Myocyte (in vitro differentiated cells): Measurements from ENCODE around the gene YPEL1. TPM values are rescaled to one million over a fixed set of nuclear protein-coding genes. Genes with fewer than 3 reads are reported as not detected.

Source experiments
- DNase-seq: peaks from one replicate; pipeline ENCODE4 v3.0.0-alpha.2; 2012; ENCODE audit warnings: low read depth
- polyA plus RNA-seq: library from polyadenylated mRNA; unstranded; fragments of >200 nt; gene quantifications from one replicate; pipeline ENCODE4 v1.2.1, GENCODE V29; 2012; ENCODE audit warnings: missing spikeins
- total RNA-seq: library from RNA; depleted of rRNA; stranded (reverse); fragments of >200 nt; gene quantifications from 2 replicates; pipeline ENCODE4 v1.2.3, GENCODE V29; 2014

The YPEL1 gene, protein sequence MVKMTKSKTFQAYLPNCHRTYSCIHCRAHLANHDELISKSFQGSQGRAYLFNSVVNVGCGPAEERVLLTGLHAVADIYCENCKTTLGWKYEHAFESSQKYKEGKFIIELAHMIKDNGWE
- 2.6 and 7.8 TPM in 2 replicates for total RNA-seq
- 2.5 TPM for polyA plus RNA-seq

DNA sequence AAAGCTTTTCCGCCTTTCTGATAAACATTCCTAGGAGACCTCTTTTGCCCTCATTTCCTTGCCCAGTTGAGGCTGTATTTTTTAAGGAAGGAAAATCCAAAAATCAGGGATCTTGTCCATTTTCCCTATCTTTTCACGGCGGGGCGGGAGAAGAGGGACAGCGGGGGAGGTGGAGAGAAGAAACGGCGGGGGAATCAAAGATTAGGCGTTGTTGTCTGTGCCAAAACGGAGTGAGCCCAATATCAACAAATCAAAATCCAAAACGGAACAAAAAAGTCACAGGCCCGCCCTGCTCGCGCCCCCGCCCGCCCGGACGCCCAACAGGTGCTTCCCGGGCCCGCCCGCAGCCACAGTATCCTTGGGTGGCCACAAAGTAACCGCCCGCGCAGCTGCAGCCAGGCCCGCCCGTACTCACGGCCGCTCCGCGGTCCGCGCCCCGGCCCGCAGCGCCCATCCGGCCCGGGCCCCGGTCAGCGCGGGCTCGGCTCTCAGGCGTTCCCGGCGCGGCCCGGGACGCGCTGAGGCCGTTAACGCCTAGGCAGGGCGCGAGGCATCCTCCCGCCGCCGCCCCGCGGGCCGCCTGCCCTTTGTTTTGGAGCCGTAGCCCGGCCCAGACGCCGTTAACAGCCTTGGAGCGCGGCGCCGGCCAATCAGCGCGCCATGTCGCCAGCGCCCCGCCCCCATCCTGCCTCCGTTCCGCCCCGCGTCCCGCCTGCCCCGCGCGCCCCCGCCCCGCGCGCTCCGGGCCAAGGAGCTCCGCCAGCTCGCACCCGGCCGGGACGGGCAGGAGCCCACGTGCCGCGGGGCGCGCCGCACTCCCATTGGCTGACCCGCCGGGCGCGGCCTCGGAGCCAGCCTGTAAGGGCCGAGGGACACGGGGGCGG is at the start of gene YPEL1:
YPEL1 (minus strand) TSS at position 595 of the 884 bp plus-strand sequence. CDS start 25,050 bp downstream, outside the sequence.
- peak; percentile 96 for DNase-seq

DNA sequence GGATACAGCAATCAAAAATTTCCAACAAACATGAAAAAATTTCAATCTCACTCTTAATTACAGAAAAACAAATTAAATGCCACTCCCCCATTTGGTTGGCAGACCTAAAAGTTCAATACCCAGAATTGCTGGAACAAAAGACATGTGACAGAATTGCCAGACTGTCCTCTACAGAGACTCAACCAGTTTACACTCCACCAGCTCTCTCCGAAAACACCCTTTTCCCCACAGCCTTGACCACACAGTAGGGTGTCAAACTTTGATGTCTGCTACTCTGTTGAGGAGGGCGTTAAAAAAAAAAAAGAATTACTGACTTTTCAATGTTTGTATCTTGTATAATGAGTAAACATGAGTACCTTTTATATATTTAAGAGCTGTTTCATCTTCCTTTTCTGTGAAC is 44.7 kb upstream of the YPEL1 start:
- DNase-seq: no peak

DNA sequence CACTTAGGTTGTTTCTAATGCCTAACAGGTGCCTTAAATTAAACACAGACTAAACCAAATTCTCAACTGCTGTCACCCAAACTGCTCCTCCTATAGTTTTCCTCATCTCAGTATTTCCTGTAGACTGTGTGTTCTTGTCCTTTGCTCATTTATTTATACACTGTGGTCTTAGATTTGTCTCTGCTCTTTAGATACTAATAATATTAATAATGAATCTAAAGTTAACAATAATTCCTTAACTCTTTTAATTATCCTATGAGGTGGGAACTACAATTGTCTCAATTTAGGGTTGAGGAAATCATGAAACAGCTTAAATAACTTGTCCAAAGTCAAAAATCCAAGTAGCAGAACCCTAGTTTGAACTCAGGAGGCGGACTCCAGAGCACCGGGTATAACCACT is 43.9 kb upstream of the YPEL1 start:
- no peak for DNase-seq

DNA sequence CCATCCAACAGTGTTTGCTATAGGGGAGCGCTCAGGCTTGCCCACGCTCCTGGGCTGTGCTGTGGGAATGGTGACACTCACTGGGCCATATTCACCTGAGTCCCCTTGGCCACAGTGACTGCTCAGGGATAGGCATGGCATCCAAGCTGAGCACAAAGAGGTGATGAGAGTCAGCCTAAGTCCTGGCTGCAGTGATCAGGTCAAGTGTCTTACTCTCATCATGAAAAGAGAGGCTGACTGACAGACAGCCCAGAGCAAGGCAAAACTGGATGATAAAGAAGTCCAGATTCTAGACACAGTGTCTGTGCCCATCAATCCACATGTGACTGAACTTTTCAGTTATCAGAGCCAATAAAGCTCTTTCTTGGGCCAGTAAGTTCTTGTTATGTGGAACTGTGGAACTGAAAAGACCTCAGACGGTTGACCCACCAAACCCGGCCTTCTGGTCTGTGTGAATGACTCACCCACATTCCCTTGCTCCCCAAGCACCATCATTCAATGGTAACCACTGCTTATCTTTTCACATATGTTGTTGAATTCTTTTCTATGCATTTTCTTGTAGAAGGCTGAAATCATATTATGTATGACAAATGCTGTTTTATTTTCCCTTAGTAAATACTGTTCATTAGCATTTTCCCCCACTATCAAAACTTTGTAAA is 43.2 kb upstream of the YPEL1 start:
- DNase-seq: peak; percentile 73

DNA sequence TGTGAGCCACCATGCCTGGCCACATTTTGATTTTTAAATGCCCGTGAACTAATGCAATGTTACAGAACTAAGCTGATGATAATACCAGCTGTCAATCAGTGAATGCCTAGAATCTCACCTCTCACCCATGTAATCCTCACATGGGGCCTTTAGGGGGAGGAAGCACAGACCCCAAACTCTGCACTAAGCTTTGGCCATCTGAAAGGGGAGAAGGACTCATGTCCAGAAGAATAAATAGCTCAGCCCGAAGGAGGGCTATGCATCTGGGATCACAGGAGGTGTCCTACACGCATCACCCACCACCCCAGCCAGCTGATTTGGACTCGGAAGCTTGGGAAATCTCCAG is 36.0 kb upstream of the YPEL1 start:
- no peak for DNase-seq

DNA sequence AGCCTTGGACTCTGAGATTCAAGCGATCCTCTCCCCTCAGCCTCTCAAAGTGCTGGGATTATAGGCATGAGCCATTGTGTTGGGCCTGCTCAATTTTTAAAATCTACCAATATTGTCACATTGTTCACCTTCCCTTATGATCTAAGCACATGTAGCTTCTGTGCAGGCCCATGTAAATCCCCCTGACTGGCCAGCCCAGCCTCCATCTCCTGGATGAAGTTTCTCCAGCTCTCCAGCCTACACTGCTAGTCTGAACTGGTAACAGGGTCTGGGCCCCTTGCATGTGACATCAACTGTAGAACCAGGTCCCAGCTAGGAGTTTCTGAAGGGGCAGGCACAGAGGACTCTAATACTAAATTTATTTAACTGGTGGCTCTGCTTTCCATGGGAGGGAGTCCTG is 32.8 kb upstream of the YPEL1 start:
- DNase-seq: no peak

DNA sequence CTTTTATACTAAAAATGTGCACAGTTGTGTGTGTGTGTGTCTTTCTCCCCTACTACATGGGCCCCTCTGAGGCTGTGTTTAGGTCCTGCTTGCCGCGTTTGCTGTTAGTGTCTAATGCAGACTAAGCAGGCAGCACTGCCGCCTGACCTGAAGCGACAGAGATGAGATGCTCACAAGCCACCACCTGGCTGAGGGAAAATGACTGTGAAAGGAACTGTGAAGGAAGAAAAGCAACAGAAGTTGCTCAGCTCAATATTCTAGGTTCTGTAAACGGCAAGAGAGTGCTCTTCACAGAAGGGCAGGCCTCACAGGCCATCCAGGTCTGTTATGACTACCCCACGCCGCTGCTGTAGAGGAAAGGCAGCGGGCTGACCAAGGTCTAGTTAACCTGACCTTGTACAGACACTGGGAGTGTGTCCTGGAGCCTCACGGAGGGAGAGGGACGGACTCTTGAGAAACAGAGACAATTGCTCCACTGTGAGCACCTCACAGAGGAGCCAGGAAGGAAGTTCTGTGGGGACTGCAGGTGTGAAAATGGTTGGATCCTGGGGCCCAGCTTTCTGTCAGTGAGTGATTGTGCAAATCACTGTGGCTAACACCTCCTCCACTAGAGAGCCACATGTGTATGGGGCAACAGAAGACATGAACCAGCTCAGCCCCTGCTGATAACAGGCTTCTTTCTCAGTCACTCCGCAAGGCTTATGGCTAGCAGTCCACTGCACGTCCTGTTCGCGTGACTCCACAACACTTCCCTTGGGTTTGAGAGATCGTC is 31.3 kb upstream of the YPEL1 start:
- no peak for DNase-seq

DNA sequence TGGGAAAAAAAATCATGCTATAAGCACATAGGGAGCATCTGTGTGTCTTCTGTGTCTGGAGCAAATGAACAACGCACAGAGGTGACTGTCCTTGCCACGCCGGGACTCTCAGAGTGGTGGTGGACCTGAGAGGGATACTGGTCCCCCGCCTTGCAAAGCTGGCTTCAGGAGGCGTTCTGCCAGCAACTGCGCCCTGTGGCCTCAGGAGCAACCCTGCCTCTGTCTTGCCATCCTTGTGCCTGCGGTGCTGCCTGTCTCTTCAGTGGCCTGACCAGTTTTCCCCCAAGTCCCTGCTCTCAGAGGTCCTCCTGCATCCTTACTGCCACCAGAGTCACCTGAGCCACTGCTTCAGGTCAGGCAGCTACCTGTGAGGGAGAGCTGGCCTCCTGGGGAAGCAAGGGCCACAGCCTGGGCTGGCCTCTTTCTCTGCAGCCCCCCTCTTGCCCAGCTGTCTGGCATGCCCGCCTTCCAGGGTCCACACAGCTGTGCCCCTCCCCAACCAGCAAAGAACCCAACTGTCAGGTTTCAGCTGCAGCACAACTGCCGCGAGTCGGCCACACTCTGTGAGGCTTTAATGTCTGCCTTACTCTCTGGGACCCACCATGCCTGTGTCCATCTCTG is 30.4 kb upstream of the YPEL1 start:
- no peak for DNase-seq

DNA sequence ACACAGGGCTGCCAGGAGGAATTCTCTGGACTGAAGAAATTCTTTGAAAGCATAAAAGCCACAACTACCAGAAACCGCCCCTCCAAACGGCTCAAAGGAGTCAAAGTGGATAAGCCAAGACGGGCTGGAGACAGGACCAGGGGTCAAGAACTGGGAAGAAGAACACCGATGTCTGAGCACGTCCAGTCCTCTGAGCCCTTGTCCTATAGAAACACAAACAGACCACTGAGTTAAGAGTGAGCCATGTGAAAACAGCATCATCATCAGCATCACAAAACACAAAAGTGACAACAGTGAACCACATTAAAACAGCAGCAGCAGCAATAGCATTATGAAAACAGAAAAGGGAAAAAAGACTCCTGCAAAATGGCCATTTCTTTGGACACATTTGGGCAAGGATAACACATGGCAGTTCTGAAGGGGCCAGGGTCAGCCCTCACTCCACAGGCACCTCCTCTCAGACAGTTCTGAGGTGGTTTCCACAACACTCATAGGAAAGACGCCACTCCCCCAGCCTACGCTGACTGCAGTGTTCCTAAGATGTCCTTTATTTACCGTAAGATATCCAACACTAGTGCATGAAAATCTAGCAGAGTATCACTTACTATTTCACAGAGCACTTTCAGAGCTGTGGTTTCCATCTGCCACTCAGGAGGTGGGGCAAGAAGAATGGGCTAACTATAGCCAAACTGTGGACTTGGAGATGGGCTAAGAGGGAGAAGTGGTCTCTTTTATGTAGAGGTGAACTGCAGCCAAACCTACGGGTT is 28.6 kb upstream of the YPEL1 start:
- DNase-seq: no peak

DNA sequence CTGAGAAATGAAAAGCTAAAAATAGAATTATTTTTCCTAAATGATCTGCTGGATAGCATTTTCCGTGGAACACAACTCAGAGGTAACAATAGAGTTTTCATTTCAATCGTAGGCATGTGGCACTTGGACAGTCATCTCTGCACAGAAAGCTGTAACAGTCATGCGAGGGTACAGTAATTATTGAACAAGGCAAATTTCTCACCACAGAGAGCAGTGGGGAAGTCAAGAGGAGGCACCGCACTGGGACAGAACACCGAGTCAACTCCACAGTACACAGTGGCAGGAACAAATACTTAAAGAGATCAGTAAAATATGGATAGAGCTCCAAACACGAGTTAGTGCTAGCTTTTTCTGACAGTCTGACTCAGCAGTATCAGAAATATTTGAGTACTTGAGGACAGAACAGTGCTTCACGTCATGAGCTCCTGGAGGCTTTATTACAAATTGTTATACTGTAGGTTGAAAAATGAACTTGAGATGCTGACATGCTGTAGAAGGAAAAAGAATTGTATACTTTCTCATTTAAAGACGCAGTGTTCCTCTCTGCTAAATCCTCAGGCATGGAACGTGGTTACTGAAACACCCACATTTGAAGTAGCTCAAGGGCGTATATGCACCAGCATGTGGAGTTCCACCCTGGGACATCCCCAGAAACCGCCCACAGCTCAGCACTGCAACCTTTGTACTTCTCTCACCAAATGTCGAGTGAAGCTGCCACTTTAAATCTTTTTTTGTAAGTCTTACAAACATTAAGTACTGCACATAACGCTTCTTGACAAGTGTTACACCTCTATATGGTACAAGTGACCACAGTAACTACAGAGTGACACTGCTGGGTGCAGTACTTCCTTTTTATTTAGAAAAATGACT is 27.4 kb upstream of the YPEL1 start:
- peak; percentile 34 for DNase-seq

DNA sequence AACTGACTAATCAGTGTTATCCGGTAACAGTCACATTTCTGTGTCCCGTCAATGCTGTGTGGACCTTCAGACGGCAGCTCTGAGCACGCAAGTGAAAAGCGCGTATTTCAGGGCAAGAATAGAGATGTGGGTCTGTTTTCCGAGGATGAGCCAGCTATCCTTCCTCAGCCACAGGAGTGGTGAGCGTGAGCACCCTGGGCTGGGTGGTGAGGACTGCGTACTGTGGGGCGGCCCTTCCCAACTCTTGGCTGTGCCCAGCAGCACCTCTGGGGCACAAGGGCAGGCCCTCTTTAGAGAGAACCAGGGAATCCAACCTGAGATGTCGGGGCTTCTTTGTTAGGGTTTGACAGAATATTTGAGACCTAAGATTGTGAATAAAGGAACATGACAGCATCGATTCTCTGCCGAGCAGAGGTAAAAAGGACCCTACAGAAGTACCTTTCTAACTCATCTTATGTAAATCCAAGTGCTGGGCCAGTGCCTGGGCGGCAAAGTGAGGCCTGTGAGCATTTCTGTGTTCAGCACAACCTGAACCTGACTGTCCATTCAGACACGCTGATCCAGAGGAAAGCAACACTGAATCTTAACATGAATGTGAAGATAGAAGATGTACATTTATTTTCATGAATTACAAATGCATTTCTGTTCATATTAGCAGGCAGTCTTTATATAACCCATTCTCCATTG is 26.5 kb upstream of the YPEL1 start:
- DNase-seq: no peak

DNA sequence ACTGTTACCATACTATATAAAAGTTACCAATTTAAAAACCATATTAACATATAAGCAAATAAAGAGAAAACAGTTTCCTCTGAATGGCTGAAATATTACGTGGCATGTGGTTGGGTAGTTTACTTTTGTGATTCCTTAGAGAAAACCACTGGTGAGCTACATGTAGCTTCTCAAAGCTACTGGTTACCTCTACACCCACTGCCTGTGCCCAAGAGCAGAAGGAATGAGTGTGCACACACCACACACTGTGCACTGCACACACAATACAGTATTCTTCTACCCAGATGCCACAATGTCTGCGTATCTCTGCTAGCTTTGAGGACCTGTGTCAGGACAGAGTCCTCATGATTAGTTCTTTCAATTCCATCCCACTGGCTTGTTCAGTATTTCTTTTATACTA is 25.5 kb upstream of the YPEL1 start:
- DNase-seq: no peak

DNA sequence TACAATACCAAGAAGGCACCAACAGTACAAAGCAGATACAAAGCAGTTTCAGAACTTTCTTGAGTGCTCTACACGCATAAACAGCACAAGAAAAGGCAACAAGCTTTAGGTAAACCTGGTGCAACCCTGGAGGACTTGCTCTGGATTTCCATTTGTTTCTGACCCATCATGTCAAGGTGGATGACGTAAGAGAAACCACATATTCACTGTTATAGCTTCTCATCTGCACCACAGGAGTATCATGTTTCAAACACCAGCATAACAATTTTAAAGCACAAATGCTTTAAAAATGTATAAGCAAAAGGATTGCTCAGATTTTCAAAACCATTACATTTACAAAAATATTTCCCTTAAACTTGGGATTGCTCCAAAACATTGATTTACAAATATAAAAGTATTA is 25.0 kb upstream of the YPEL1 start:
- DNase-seq: peak; percentile 65

DNA sequence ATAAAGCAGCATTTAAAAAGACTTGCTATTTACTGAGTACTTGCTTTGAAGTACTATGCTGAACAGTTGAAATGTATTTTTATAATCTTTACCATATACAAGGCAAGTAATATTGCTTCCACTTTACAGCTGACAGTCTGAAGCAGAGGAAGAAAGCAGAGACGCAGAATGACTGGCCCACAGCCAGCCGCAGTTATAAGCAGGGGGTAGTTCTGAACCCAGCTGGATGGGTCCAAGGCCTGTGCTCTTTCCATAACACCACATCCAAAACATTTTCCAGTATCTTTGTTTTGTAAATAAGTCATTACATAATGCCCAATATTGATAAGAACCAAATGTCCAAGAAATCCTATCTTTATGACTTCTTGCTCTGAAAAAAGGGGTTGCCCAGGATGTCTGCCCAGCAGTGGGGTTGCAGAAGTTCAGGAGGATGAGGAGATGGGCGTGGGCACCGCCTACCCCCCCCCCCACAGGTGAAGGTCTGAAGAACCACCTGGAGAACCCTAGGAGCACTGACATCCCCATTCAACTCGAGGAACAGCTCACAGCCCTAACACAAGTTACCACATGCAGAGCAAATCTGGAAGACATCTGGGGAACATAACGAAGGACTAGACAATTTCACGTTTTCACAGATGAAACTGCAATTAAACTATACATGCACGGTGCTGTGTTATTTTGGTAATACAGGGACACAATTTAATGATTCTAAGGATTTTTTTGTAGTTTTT is 24.2 kb upstream of the YPEL1 start:
- DNase-seq: no peak

DNA sequence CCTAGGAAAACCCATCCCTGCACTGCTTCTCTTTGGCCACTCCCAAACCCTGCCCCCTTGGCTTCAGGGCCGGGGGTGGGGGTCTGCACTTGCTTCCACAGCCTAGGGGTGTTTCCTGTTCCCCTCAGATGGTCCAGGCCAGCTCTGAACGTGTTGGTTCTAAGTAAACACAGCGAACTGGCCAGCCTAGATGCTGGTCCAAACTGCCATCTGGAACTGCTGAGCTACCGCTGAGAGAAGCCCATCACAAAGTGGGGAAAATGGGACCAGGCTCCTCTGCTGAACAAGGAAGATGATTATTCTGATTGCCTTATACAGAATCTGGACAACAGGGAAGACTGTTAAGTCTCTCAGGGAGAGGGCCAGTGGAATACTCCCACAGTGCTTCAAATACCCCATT is 23.5 kb upstream of the YPEL1 start:
- DNase-seq: no peak

DNA sequence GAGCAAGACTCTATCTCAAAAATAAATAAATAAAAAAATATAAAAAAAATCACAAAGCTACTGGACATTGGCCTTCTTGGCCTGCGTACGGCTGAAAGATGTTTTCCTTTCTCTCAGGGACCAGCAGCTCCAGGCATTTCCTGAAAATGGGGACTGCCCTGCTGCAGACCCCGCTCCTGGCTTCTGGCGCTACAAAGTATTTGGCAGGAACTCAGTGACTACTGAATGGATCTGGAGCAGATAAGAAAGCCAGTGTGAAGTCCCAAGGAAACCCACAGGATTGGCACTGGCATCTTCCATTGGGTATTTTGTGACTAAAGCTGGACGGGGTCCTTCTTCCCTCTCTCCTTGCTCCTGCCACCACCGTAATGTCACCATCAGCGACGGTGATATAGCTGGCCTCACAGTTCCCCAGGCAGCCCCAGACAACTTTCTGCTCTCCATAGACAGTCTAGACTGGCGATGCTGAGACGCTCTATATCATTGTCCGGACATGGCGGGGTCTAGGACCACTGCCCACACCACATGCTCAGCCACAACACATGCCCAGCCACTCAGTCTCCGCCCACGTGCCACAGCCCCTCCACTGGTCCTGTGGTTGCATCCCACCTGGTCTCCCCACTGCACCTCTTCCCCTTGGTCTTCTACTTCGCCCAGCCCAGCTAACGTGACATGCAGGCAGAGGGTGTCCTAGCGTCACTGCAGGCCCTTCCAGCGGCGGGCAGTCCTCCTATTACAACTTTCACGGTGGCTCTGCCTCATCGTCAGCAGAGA is 22.7 kb upstream of the YPEL1 start:
- DNase-seq: no peak

DNA sequence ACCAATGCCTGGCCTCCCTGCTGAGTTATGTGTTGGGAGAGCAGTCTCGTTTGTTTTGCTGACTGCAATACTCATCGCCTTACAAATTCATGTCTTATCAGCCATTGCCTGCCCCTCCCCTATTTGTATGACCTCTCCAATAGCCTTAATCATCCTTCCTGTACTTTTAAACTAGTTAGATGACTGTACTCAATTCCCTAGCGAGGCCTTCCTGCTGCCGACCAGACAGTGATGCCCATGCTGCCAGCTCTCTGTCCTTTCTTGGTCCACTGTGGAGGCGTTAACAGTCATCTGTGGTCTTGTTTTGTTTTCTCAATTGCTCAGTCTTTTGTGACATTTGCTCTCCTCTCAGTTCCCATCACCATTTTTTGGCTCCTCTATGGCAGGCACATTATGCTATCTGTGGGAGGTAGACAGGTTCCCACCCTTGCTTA is 20.3 kb upstream of the YPEL1 start:
- peak; percentile 38 for DNase-seq
